ENCODE measurements around the gene AMOTL2.

DNA sequence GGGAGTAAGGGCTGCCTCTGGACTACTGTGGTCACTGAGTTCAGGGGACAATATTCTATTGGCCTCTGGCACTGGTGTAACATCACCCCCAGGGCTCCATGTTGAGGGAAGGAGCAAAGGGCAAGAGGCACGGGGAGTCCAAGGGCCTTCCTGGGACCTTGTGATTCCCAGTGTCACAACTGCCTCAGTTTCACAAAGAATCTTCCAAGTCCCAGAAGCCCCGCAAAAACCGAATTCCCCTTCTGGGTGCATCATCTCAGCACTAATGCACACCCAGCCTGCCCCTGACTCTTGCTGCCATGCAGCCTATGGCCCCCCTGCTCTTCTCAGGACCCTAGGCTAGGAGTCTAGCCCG, 5.5 kb downstream of the AMOTL2 start:
- TF ChIP-seq POLR2AphosphoS5 (IDR thresholded peaks at IDR 0.05; ENCODE audit: low read depth) (no peak), NANOG (IDR thresholded peaks at IDR 0.05; ENCODE audit: borderline replicate concordance) (no peak)
- TF ChIP-seq, protein P1, sequence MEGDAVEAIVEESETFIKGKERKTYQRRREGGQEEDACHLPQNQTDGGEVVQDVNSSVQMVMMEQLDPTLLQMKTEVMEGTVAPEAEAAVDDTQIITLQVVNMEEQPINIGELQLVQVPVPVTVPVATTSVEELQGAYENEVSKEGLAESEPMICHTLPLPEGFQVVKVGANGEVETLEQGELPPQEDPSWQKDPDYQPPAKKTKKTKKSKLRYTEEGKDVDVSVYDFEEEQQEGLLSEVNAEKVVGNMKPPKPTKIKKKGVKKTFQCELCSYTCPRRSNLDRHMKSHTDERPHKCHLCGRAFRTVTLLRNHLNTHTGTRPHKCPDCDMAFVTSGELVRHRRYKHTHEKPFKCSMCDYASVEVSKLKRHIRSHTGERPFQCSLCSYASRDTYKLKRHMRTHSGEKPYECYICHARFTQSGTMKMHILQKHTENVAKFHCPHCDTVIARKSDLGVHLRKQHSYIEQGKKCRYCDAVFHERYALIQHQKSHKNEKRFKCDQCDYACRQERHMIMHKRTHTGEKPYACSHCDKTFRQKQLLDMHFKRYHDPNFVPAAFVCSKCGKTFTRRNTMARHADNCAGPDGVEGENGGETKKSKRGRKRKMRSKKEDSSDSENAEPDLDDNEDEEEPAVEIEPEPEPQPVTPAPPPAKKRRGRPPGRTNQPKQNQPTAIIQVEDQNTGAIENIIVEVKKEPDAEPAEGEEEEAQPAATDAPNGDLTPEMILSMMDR (conservative IDR thresholded peaks at IDR 0.05; ENCODE audit: low read depth in 2 of 2), result no peak
- TF ChIP-seq, protein P2, sequence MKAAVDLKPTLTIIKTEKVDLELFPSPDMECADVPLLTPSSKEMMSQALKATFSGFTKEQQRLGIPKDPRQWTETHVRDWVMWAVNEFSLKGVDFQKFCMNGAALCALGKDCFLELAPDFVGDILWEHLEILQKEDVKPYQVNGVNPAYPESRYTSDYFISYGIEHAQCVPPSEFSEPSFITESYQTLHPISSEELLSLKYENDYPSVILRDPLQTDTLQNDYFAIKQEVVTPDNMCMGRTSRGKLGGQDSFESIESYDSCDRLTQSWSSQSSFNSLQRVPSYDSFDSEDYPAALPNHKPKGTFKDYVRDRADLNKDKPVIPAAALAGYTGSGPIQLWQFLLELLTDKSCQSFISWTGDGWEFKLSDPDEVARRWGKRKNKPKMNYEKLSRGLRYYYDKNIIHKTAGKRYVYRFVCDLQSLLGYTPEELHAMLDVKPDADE (IDR thresholded peaks at IDR 0.05), result no peak
